Epithelial cell of proximal tubule (primary cell): ENCODE measurements around the gene PRODH. TPM values are rescaled to one million over a fixed set of nuclear protein-coding genes. Genes with fewer than 3 reads are reported as not detected.
"Not testable (repeated sequence)": the region's sequence is repeated elsewhere in the genome, so short reads cannot be mapped to it uniquely, and the experiment has no call there.

Experiments used
- DNase-seq: peaks from one replicate; pipeline ENCODE4 v3.0.0-alpha.2; 2011; ENCODE audit warnings: low read depth
- H3K4me3 ChIP-seq: 2 replicates; pipeline ENCODE4 v1.5.1; 2011; ENCODE audit warnings: low read depth, mild to moderate bottlenecking, low read length
- CTCF ChIP-seq: conservative IDR thresholded peaks from 2 replicates; pipeline ENCODE4 v1.5.1; 2012; ENCODE audit warnings: low read depth, mild to moderate bottlenecking, low read length
- total RNA-seq: library from RNA; depleted of rRNA; stranded (reverse); fragments of >200 nt; gene quantifications from 2 replicates; pipeline ENCODE4 v1.2.3, GENCODE V29; 2015

PRODH gene
- total RNA-seq, 1 donor from 2014 or later, result 2.1 TPM

DNA sequence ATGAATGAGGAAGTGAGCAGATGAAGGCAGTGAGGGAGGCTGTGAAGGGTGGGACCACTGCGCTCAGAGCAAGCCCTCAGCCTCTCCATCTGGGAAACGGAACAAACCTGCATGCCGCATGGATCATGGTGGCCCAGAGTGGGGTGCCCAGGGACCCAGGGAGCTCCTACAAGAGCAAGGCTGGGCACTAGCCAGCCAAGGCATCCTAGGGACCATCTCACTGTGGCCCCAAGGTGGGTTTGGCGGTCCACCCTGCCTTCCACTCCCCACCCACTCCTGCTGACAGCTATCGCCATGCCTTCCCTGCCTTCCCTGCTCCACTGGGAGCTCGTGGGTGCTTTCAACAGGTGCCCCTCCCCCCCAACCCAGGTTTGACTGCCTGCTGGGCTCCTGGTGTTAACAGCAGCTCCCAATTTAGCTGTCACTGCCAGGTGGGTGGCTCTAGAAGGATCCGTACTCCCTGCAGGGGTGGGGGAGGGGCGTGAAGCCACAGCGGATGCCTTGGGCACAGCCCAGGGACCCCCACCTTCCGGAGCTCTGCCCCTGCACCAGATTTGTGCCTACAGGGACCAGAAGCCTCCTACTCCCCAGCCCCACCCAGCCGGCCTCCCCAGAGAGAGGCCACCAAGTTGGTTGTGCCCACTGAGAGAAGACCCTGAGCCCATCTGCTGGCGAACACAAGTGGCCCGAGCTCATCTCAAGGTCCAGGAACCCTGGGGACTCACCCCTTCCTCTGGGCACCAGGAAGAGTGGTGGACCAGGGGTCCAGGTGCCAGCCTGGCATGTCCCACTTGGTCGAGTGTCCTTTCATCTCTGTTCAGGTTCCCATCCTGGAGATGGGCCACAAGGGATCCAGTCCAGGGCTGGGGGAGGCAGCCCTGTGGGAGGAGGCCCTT, 29.7 kb upstream of the PRODH start:
- no peak for TF ChIP-seq CTCF
- no peak overlapping the region for H3K4me3 ChIP-seq
- DNase-seq, result no peak

- not testable (repeated sequence) for H3K4me3 ChIP-seq, DNase-seq
Measured at GRCh38 chr22:18964501-18965265, 28.6 kb upstream of the PRODH start.

DNA sequence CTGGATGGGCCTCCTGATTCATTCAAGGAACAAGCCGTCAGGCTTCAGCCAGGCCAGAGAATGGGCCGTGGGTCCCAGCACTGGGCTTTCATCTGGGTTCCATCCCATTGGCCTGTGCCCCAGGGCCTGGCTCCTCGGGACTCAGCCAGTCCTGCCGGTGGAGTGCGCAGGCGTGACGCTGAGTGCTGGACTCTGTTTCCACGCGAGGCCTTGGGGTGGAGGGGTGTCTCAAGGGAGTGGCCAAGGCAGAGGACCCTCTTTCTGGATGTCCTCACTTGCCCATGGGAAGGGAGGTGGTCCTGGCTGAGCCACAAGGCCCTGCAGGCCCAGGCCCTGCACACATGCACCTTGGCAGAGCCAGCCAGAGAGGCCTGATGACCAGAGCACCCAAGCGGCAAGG, 28.0 kb upstream of the PRODH start:
- H3K4me3 ChIP-seq, result not testable (repeated sequence)

GRCh38 chr22:18962308-18962635, 26.2 kb upstream of the PRODH start:
- no peak for TF ChIP-seq CTCF
- no peak for DNase-seq
- no peak overlapping the region for H3K4me3 ChIP-seq

More for the DNA sequence above, 28.0 kb upstream of the PRODH start:
- DNase-seq, result not testable (repeated sequence)

GRCh38 chr22:18961632-18962307, 25.7 kb upstream of the PRODH start:
- not testable (repeated sequence) for H3K4me3 ChIP-seq, DNase-seq

GRCh38 chr22:18961201-18961600, 25.1 kb upstream of the PRODH start:
- DNase-seq, H3K4me3 ChIP-seq: not testable (repeated sequence)

DNA sequence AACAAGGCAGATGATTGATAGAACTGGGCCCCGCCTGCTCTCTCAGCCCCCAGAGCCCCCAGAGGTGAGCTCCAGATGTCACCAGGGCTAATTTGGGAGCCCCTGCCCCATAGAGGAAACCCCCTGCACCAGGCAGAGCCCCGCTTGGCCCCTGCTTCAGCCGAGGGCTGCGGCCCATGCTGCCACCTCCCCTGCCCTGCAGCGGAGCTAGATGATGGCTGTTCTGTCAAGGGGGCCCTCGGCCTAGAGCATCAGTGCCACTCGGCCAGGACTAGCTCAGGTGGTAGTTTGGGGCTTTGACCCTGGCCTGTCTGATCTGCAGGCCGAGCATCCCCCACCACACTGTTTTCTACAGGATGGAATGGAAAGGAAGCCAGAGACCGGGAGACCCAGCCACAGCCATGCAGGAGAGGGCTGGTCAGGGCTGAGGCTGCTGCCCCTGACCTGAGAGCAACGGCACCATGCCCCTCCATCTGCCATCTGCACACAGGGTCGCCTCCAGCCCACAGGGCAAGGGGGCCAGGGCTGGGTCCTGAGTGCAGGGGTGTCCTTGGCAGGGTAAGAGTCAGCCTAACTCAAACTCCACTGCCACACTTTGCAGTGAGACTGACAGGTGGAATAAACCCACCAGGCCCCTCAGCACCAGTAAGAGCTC, 24.2 kb upstream of the PRODH start:
- DNase-seq, H3K4me3 ChIP-seq: not testable (repeated sequence)

DNA sequence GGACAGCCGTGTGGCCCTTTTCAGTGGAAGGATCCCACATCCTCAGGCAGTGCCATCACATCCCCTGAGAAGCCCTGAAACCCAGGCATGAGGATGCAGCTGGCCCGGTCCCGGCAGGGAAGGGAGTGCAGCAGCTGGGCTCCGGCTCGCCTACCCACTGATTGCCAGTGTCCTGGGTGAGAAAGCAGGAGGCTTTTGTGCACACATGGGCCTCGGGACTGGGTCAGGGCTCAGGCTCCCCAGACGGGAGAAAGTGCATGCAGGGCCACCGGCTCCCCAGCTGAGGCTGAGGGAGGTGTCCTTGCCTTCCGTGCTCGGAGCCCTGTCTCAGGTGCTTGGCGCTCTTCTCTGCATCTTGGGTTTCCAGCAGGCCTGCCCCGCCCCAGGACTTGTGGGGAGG, 23.6 kb upstream of the PRODH start:
- not testable (repeated sequence) for H3K4me3 ChIP-seq, DNase-seq

DNA sequence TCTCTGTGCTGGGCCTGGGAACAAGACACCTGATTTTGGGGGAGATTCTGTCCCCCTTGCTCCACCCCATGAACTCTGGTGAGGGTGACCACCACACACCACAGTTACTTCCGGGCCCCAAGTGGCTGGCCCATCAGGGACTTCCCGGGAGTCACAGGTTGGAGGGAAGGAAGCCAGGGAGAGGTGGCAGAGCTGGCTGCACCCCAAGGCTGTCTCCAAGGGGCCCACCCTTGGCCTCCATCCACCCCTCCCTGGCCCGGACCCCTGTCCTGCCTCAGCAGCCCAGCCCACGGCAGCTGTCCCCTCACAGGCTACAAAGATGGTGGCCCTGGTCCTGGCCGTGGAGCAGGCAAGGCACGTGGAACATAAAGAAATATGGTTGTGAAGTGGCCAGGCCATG, 23.2 kb upstream of the PRODH start:
- not testable (repeated sequence) for H3K4me3 ChIP-seq, DNase-seq

DNA sequence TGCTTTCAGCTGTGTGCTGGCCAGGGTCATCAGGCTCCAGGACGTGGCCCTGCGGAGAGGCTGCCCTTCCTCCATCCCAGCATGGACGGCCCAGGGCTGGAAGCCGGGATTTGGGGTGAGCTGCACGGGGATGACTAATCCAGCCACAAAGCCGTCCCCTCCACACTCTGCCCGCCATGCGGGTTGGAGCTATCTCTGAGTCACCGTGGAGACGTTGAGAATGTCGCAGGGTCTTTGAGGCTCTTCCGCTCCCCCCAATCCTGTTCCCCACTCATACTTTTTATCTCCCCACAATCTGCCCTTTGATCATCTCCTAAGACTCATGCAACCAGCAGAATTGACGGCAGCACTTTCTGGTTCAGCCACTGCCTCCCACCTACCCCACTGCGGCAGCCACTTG, 22.6 kb upstream of the PRODH start:
- H3K4me3 ChIP-seq, DNase-seq: not testable (repeated sequence)

DNA sequence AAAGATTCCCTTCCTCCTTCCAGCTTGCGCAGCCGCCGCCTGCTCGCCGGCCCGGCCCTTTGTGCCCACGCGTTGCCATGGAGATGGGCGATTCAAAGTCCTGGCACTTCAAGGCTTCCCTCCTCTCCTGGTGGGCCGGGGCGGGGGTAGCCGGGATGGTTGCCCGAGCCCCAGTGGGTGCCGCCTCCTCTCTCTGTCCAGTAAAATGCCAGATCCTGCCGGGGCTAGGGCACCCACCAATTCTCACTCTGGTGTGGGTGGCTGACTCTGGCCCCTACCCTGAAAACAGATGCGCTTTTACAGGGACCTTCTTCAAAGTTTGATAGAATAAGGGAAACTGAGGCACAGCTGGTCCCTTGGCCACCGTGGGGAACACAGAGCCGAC, 22.2 kb upstream of the PRODH start:
- H3K4me3 ChIP-seq, DNase-seq: not testable (repeated sequence)

DNA sequence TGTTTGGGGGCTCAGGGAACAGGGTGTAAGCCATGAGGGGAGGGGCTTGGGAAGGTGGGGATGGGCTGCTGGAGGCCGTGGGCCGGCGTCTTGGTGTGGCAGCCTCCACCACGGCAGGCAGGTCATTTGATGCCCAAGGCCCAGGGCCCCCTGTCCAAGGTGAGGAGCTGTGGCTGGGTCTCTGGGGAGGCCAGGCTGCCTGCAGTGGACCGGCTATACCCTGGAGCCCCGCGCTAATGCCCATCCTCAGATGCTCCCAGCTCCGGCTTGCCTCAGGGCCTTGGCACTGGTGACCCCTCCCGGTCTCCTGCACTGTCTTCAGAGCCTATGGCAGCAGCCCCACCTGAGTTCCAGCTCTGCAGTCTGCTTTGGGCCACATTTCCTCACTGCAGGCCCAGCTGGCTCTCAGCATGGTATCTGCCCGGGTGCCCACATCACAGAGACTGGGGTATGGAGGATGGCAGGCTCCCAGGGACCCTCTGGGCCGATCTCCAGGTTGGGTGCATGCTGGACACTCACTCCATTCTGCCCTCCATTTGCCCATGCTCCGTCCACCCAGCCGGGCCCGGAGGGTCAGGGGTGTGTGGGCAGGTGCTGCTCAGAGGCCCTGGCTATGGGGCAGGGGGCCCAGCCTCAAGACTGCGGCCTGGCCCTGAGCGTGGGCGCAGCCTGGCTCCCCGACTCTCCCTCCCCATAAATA, 21.7 kb upstream of the PRODH start:
- DNase-seq, result not testable (repeated sequence)

DNA sequence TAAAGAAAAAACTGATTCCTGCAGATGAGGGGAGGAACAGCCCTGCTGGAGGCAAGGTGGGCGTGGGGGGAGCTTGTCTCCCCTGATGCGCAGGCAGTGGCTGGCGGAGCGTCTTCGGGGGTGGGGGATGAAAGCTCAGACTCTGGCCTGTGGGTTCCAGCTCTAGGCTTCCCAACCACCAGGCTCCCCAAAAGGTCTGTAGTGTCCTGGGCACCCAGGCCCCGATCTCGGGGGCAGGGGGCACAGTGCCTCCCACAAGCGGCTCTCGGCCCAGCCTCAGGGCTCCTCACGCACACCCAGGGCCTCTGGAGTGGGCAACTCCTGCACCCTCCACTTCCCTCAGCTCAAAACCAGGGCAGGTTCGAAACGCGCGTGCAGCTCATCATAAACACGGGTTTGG, 20.9 kb upstream of the PRODH start:
- not testable (repeated sequence) for DNase-seq

More for the DNA sequence above, 21.7 kb upstream of the PRODH start:
- H3K4me3 ChIP-seq, result not testable (repeated sequence)

GRCh38 chr22:18956121-18956895, 20.2 kb upstream of the PRODH start:
- not testable (repeated sequence) for DNase-seq, H3K4me3 ChIP-seq

More for the DNA sequence above, 20.9 kb upstream of the PRODH start:
- not testable (repeated sequence) for H3K4me3 ChIP-seq
